GM12875 (cell line): ENCODE measurements around the gene TRIM44.

ENCODE experiments used
- H3K4me3 ChIP-seq: one replicate; pipeline ENCODE4 v1.5.1; 2011; ENCODE audit warnings: low read depth, low read length, control low read depth
- CTCF ChIP-seq: IDR thresholded peaks from 2 replicates; pipeline ENCODE4 v1.5.1; 2011; ENCODE audit warnings: low read depth, mild to moderate bottlenecking, control low read depth, inconsistent platforms, low read length, moderate library complexity, borderline replicate concordance; ENCODE audit not compliant: insufficient read depth

TRIM44 gene

DNA sequence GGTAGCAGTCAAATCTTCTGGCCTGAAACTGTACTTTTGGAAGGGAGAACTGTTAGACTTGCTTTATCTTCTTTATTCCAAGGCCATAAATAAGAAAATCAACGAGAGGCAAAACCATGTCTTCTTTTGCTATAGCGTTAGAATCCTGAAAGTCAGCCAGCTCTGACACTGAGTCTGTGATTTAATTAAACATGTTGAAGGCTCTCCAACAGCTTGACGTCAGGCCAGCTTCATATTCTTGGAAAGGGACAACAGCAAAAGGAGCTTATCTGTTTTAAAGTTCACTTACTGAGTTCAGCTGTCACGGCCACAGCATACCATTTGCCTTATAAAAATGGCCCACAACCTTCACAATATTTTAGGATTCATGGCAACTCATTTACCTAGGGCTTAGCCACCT lies 150.3 kb downstream of the TRIM44 start:
- TF ChIP-seq CTCF: no peak
- no peak overlapping the region for H3K4me3 ChIP-seq

DNA sequence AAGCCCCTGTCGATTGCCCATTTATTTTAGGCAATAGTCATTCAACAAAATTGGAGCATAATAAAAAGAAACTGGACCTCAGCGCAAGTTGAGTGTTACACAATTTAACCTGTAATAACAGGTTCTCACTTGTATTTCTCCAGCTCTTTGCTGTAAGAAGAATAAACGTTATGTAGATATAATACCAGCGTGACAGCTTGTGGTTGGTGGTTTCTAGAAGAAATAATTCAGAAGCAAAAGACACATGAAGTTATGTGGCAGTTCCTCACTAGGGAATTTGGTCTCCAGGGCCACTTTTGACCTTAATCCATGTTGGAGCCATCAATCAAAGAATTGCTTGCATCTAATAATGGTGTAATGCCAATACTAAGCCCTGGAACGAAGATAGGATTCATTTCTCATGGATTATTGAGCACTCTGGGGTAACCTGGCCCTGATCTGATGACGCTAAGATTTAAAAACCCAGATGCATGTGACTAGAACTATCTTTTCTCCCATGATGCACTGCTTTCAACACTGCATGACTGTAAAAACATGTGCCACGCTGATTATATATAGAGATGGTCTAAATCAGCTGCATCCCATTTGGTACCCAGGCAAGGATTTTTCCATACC lies 151.6 kb downstream of the TRIM44 start:
- H3K4me3 ChIP-seq: no peak overlapping the region
- TF ChIP-seq CTCF: no peak

DNA sequence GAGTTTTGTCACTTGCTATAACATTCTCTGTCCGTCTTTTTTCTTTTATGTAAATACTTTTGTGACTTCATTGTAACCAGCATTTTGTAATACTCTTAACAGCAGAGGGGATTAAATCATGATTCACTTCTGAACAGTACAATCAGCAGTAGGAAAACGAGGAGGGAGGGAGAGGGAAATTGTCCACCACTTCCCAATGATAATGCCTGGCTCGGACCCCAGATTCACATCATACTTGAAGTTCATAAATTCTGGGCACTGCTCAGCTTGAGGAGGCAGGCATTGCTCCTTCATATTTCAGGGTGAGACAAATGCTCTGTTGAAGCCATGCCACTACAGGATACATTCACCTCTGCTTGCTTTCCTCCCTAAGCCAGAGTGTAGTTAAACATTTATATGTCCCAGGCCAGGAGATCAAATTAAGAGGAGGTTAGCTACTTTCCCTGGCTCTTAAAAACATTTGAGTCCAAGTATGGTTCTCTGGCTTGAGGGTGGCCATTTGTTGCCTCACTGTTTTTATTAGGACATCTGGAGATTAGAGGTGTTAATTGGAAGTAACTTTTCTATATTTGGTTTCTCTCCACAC lies 152.2 kb downstream of the TRIM44 start:
- no peak for TF ChIP-seq CTCF
- H3K4me3 ChIP-seq: no peak overlapping the region

DNA sequence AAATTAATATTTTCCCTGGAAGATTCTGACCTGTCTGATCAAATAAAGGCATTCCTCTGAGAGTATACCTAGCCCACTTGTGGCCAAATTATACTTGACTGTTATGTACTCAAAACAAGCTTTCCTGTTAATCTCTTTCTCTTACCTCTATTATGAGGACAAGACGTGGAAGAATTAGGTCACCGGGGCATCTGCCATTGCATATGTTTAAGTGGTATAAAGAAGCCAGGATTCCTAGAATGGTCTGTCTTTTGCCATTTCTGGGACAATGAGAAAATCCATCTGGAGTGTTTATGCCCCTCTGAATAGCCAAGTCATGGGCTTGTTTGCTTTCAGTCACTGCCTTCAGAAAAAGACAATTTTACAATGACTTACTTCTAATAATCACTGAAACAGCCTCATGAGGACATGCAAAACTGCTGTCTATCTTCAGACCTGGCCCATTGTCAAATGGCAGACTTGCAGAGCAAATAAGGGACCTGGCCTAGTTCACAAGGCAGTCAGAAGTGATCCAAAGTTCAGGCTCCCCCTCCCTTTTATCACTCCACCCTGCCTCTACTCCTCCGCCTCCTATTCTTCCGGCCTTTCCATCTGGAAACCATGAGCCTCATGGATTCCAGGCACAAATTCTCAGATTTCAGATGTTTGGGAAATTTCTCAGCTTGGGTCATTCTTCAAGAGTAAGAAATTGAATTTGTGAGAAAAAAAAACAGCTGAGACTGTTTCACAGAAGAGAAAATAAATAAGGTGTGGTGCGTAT lies 153.2 kb downstream of the TRIM44 start:
- no peak for TF ChIP-seq CTCF
- no peak overlapping the region for H3K4me3 ChIP-seq

GRCh38 chr11:35820614-35821013 lies 158.0 kb downstream of the TRIM44 start:
- no peak overlapping the region for H3K4me3 ChIP-seq
- TF ChIP-seq CTCF: no peak

DNA sequence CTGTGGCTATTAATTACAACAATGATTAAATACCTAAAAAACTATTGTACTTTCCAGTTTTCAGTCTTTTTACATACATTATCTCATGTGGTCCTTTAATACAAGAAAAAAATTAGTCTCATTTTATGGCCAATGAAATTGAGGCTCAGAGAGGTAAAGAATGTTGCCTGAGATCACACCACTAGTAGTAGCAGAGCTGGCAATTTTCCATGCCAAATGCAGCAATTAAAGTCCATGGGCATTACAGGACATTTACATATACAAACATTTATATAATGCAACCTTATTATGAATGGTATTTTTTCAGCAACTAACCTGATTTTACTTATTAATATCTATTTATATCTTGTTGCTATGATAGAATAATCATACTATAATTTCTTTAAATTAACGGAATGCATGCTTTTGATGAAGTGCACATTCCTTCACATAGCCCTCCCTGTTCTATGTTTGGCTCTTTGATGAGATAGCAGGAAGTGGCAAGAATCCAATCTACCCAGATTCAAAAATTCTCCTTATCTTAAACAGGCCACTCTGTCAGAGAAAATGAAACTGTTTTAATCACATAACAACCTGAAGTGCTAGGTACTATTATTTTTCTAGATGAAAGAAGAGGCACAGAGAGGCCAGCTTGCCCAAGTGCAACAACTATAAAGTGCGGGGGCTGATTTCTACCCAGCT lies 160.4 kb downstream of the TRIM44 start:
- H3K4me3 ChIP-seq: no peak overlapping the region
- TF ChIP-seq CTCF: no peak
